K562 (cell line): ENCODE data around the gene DPEP2. TPM values are rescaled to one million over a fixed set of nuclear protein-coding genes. Genes with fewer than 3 reads are reported as not detected.
A peak's percentile ranks its signal among the peaks of the same experiment; 100 is the strongest.

Experiments used
- COPS2 ChIP-seq: fragments of 450-650 bp; conservative IDR thresholded peaks from 2 replicates; pipeline ENCODE4 v1.6.1; 2016; ENCODE audit warnings: mild to moderate bottlenecking, moderate library complexity
- CTCFL ChIP-seq: IDR thresholded peaks from 2 replicates; pipeline ENCODE4 v1.6.1; 2011; ENCODE audit warnings: borderline replicate concordance, low read depth, mild to moderate bottlenecking, moderate library complexity, low read length; ENCODE audit not compliant: insufficient read depth, poor library complexity, severe bottlenecking
- CXXC5 ChIP-seq: fragments of 250-450 bp; sonication (Bioruptor Pico); IDR thresholded peaks from 2 replicates; pipeline ENCODE4 v1.8.0; 2022; ENCODE audit warnings: inconsistent platforms, mild to moderate bottlenecking, moderate library complexity
- DPF2 ChIP-seq: fragments of 450-650 bp; IDR thresholded peaks from 2 replicates; pipeline ENCODE4 v1.6.1; 2016
- ELK1 ChIP-seq: sonication (generic); formaldehyde crosslinking; IDR thresholded peaks from 2 replicates; pipeline ENCODE4 v1.8.1; 2022; ENCODE audit warnings: missing genetic modification reagents
- ELK3 ChIP-seq: fragments of 450-650 bp; formaldehyde crosslinking; IDR thresholded peaks from 2 replicates; pipeline ENCODE4 v1.4.0; 2020; ENCODE audit warnings: mild to moderate bottlenecking
- ERF ChIP-seq: fragments of 450-650 bp; formaldehyde crosslinking; IDR thresholded peaks from 2 replicates; pipeline ENCODE4 v1.4.0; 2020; ENCODE audit warnings: mild to moderate bottlenecking, mixed read lengths
- ESRRB ChIP-seq: fragments of 250-450 bp; sonication (Bioruptor Pico); IDR thresholded peaks from 2 replicates; pipeline ENCODE4 v1.5.0; 2020; ENCODE audit warnings: mild to moderate bottlenecking, moderate library complexity, borderline replicate concordance
- HDAC2 ChIP-seq: fragments of 450-650 bp; IDR thresholded peaks from 2 replicates; pipeline ENCODE4 v1.6.1; 2016; ENCODE audit warnings: mild to moderate bottlenecking
- HNRNPH1 ChIP-seq: fragments of 200-400 bp; formaldehyde crosslinking; optimal IDR thresholded peaks from 2 replicates; pipeline ENCODE3; 2017; ENCODE audit warnings: low read depth, mild to moderate bottlenecking, low read length, moderate library complexity
- HOXB6 ChIP-seq: fragments of 250-450 bp; sonication (Bioruptor Pico); IDR thresholded peaks from 2 replicates; pipeline ENCODE4 v1.5.1; 2022; ENCODE audit warnings: mild to moderate bottlenecking, borderline replicate concordance
- KLF16 ChIP-seq: IDR thresholded peaks from 2 replicates; pipeline ENCODE4 v1.6.1; 2016; ENCODE audit warnings: antibody characterized with exemption
- MCM7 ChIP-seq, 2 experiments: fragments of 450-650 bp; IDR thresholded peaks; 2 replicates each; pipeline ENCODE4 v1.6.1; 2016 to 2018
- NCOR1 ChIP-seq: fragments of 450-650 bp; IDR thresholded peaks from 2 replicates; pipeline ENCODE4 v1.6.1; 2016; ENCODE audit warnings: mild to moderate bottlenecking, moderate library complexity
- PRMT5 ChIP-seq: sonication (generic); formaldehyde crosslinking; IDR thresholded peaks from 2 replicates; pipeline ENCODE4 v1.5.0; 2020; ENCODE audit warnings: missing genetic modification reagents
- RBM39 ChIP-seq: fragments of 200-400 bp; formaldehyde crosslinking; optimal IDR thresholded peaks from 2 replicates; pipeline ENCODE3; 2018; ENCODE audit warnings: low read depth, low read length
- STAT5A ChIP-seq: IDR thresholded peaks from 2 replicates; pipeline ENCODE4 v1.6.1; 2012; ENCODE audit warnings: low read length, inconsistent platforms, borderline replicate concordance
- TCF7 ChIP-seq: sonication (generic); IDR thresholded peaks from 2 replicates; pipeline ENCODE4 v1.6.1; 2016; ENCODE audit warnings: antibody characterized with exemption, borderline replicate concordance
- TFAM ChIP-seq: fragments of 250-450 bp; sonication (Bioruptor Pico); conservative IDR thresholded peaks from 2 replicates; pipeline ENCODE4 v1.5.0; 2021; ENCODE audit warnings: mild to moderate bottlenecking, moderate library complexity
- ZBTB7A ChIP-seq: IDR thresholded peaks from 2 replicates; pipeline ENCODE4 v1.6.1; 2011; ENCODE audit warnings: low read depth, mild to moderate bottlenecking, low read length, moderate library complexity, borderline replicate concordance; ENCODE audit not compliant: control insufficient read depth
- ZFP91 ChIP-seq: sonication (generic); formaldehyde crosslinking; IDR thresholded peaks from 2 replicates; pipeline ENCODE4 v1.8.0; 2022; ENCODE audit warnings: mild to moderate bottlenecking, missing genetic modification reagents
- ZNF280A ChIP-seq: fragments of 450-650 bp; IDR thresholded peaks from 2 replicates; pipeline ENCODE4 v1.6.1; 2018; ENCODE audit warnings: mild to moderate bottlenecking, low read depth; ENCODE audit not compliant: partially characterized antibody
- polyA plus RNA-seq, 8 experiments: library from polyadenylated mRNA; depleted of rRNA in 4 of 8; stranded (reverse) in 5 of 8; unstranded in 3 of 8; fragments of >200 nt; fragmentation: Nextera tagmentation in 2 of 8; fragmentation: Illumina TruSeq in 1 of 8; extraction: Ambion mirVana in 2 of 8; extraction: Trizol in 1 of 8; gene quantifications; 2 replicates each; pipeline versions ENCODE4 v1.2.1 to v1.2.3, GENCODE V29; 2011 to 2014; ENCODE audit warnings: inconsistent platforms in 1 of 8, missing spikeins in 1 of 8
- total RNA-seq, 7 experiments: library from RNA; depleted of rRNA in 6 of 7; stranded (reverse); fragments of >200 nt in 6 of 7; fragmentation: Illumina TruSeq in 2 of 7; extraction: Trizol in 2 of 7; gene quantifications; 2 replicates each; pipeline versions ENCODE4 v1.2.1 to v1.2.3, GENCODE V29; 2011 to 2021; ENCODE audit warnings: low replicate concordance in 1 of 7

DPEP2 gene
- total and polyA plus RNA-seq, 9 of the 15 experiments (the other 6 are each of a cell fraction or from before 2014, with no cell fraction given) = 0.14 to 1.2 (median 0.38) TPM

GRCh38 chr16:67968400-67969253 lies 30.7 kb downstream of the DPEP2 start, which contains the start of gene SLC12A4 (continued):
- TF ChIP-seq KLF16 (no peak), TFAM (no peak), PRMT5 (no peak), CTCFL (no peak), COPS2 (no peak), ZNF280A (no peak), TCF7 (no peak), DPF2 (no peak; the same call in 1 of the 2 replicates), ELK3 (no peak), NCOR1 (no peak), MCM7 (IDR thresholded peaks at IDR 0.05) (no peak), ZFP91 (CRISPR knock-in tag) (no peak), HOXB6 (CRISPR knock-in tag) (no peak), RBM39 (no peak), HDAC2 (peak; percentile 95), ZBTB7A (peak; percentile 100), ESRRB (CRISPR knock-in tag) (no peak), HNRNPH1 (no peak), STAT5A (no peak; the same call in 1 of the 2 replicates), CXXC5 (CRISPR knock-in tag) (peak; percentile 74), ELK1 (no peak), ERF (no peak)
